Endodermal cell (in vitro differentiated cells): ENCODE data around the gene DERA. TPM values are rescaled to one million over a fixed set of nuclear protein-coding genes. Genes with fewer than 3 reads are reported as not detected.

Experiments used
- DNase-seq: peaks from one replicate; pipeline ENCODE4 v3.0.0-alpha.2; 2017
- H3K27ac ChIP-seq: 2 replicates; pipeline ENCODE4 v1.5.1; 2013; ENCODE audit warnings: mild to moderate bottlenecking, low read depth, low read length, moderate library complexity
- H3K27me3 ChIP-seq: 2 replicates; pipeline ENCODE4 v1.6.1; 2013; ENCODE audit warnings: mild to moderate bottlenecking, low read length, moderate library complexity; ENCODE audit not compliant: insufficient read depth, control insufficient read depth, poor library complexity, severe bottlenecking
- H3K36me3 ChIP-seq: 2 replicates; pipeline ENCODE4 v1.7.0; 2013; ENCODE audit warnings: mild to moderate bottlenecking, low read length, moderate library complexity; ENCODE audit not compliant: control insufficient read depth, insufficient read depth
- H3K4me1 ChIP-seq: one replicate; pipeline ENCODE4 v1.7.0; 2013; ENCODE audit warnings: low read length; ENCODE audit not compliant: control insufficient read depth, insufficient read depth
- H3K4me3 ChIP-seq: 2 replicates; pipeline ENCODE4 v1.5.1; 2013; ENCODE audit warnings: mild to moderate bottlenecking, low read length, moderate library complexity
- H3K9ac ChIP-seq: 2 replicates; pipeline ENCODE4 v1.6.1; 2013; ENCODE audit warnings: mild to moderate bottlenecking, low read length, moderate library complexity; ENCODE audit not compliant: poor library complexity, severe bottlenecking; ENCODE audit errors: extremely low read depth
- H3K9me3 ChIP-seq: 2 replicates; pipeline ENCODE4 v1.6.1; 2013; ENCODE audit warnings: mild to moderate bottlenecking, low read length, moderate library complexity; ENCODE audit not compliant: control insufficient read depth
- H3K27ac Mint-ChIP-seq: 2 replicates; pipeline ENCODE4 v1.8.0; 2020; ENCODE audit warnings: mixed read lengths
- H3K27me3 Mint-ChIP-seq: 2 replicates; pipeline ENCODE4 v1.8.0; 2021; ENCODE audit warnings: mild to moderate bottlenecking, mixed read lengths; ENCODE audit not compliant: insufficient read depth
- H3K36me3 Mint-ChIP-seq: 2 replicates; pipeline ENCODE4 v1.8.0; 2020; ENCODE audit warnings: low read depth, mixed read lengths
- H3K4me1 Mint-ChIP-seq: 2 replicates; pipeline ENCODE4 v1.8.0; 2020; ENCODE audit warnings: mixed read lengths
- H3K4me3 Mint-ChIP-seq: 2 replicates; pipeline ENCODE4 v1.8.0; 2020; ENCODE audit warnings: mild to moderate bottlenecking, moderate library complexity, mixed read lengths
- H3K9me3 Mint-ChIP-seq: 2 replicates; pipeline ENCODE4 v1.8.0; 2020; ENCODE audit warnings: mild to moderate bottlenecking, mixed read lengths
- WGBS, 2 experiments: methylation state at CpG; one replicate each; pipeline versions ENCODE4 v1.1.5 to v1.1.7; 2013; ENCODE audit warnings: missing lambda C conversion rate in 2 of 2, mixed read lengths in 1 of 2; ENCODE audit not compliant: insufficient coverage in 1 of 2, insufficient read length in 1 of 2; 5-methylcytosine and 5-hydroxymethylcytosine counted together
- total RNA-seq, 2 donors: library from RNA; stranded (reverse); fragmentation: NEBNext Ultra II Directional in 1 of 2; extraction: Animal tissue kit (Norgen Biotek cat#: 25700) in 1 of 2; gene quantifications; 2 replicates in 1 of 2; 3 replicates in 1 of 2; pipeline ENCODE4 v1.2.1, GENCODE V29; 2021
- TF ChIP-seq, protein P1 (sequence below): fragments of 200-600 bp; sonication (generic); conservative IDR thresholded peaks from 2 replicates; pipeline ENCODE4 v1.5.0; 2021; ENCODE audit warnings: antibody characterized with exemption, mild to moderate bottlenecking

Gene DERA
- total RNA-seq, 2 donors from 2014 or later = 81.7 to 125 TPM

- H3K9me3 Mint-ChIP-seq = peaks cover 3% of the 10 kb centered on the region
- Histone ChIP-seq H3K27me3 (no peaks in the 10 kb centered on the region), H3K4me3 (no peak overlapping the region), H3K4me1 (peaks cover 11% of the 10 kb centered on the region), H3K27ac (no peak overlapping the region), H3K9me3 (no peaks in the 10 kb centered on the region), H3K9ac (no peak overlapping the region), H3K36me3 (no peaks in the 10 kb centered on the region)
- WGBS, 2 experiments = 93 to 97% methylated on average over 5 to 7 of the region's 7 CpGs
- peaks cover 31% of the 10 kb centered on the region for H3K36me3 Mint-ChIP-seq
- TF ChIP-seq, protein P1, sequence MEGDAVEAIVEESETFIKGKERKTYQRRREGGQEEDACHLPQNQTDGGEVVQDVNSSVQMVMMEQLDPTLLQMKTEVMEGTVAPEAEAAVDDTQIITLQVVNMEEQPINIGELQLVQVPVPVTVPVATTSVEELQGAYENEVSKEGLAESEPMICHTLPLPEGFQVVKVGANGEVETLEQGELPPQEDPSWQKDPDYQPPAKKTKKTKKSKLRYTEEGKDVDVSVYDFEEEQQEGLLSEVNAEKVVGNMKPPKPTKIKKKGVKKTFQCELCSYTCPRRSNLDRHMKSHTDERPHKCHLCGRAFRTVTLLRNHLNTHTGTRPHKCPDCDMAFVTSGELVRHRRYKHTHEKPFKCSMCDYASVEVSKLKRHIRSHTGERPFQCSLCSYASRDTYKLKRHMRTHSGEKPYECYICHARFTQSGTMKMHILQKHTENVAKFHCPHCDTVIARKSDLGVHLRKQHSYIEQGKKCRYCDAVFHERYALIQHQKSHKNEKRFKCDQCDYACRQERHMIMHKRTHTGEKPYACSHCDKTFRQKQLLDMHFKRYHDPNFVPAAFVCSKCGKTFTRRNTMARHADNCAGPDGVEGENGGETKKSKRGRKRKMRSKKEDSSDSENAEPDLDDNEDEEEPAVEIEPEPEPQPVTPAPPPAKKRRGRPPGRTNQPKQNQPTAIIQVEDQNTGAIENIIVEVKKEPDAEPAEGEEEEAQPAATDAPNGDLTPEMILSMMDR = peak; percentile 16
- H3K27ac Mint-ChIP-seq = peak overlapping the region; percentile 22
- no peaks in the 10 kb centered on the region for H3K27me3 Mint-ChIP-seq
- peak; percentile 58 for DNase-seq
- peaks cover 42% of the 10 kb centered on the region for H3K4me1 Mint-ChIP-seq
- H3K4me3 Mint-ChIP-seq = no peak overlapping the region
Observed at GRCh38 chr12:15918066-15918465, 6.9 kb downstream of the DERA start.

GRCh38 chr12:15919418-15919817, 8.3 kb downstream of the DERA start:
- H3K4me3 ChIP-seq = no peak overlapping the region
- Mint-ChIP-seq H3K4me3 (no peak overlapping the region), H3K4me1 (peaks cover 42% of the 10 kb centered on the region), H3K36me3 (peaks cover 33% of the 10 kb centered on the region), H3K9me3 (peaks cover 3% of the 10 kb centered on the region), H3K27ac (no peak overlapping the region), H3K27me3 (no peaks in the 10 kb centered on the region)
- no peak for DNase-seq
- H3K27me3 ChIP-seq = no peaks in the 10 kb centered on the region
- no peak overlapping the region for H3K9ac ChIP-seq
- TF ChIP-seq, protein P1 = no peak
- peaks cover 11% of the 10 kb centered on the region for H3K4me1 ChIP-seq
- H3K36me3 ChIP-seq = no peaks in the 10 kb centered on the region
- WGBS, 2 experiments = 89 to 98% methylated on average over 1 to 2 of the region's 2 CpGs
- no peaks in the 10 kb centered on the region for H3K9me3 ChIP-seq
- H3K27ac ChIP-seq = no peak overlapping the region

GRCh38 chr12:15924956-15925355, 13.8 kb downstream of the DERA start:
- TF ChIP-seq, protein P1 = no peak
- 100% methylated on average over 1 of the region's 1 CpG; no CpG with 5 or more reads in 1 of the 2 experiments for WGBS, 2 experiments
- no peak overlapping the region for H3K4me3 ChIP-seq
- DNase-seq = no peak
- H3K9me3 ChIP-seq = no peaks in the 10 kb centered on the region
- Mint-ChIP-seq H3K4me3 (no peak overlapping the region), H3K27me3 (no peaks in the 10 kb centered on the region), H3K9me3 (peaks cover 3% of the 10 kb centered on the region), H3K4me1 (peaks cover 44% of the 10 kb centered on the region), H3K27ac (peak overlapping the region; percentile 6), H3K36me3 (peaks cover 17% of the 10 kb centered on the region)
- H3K9ac ChIP-seq = no peak overlapping the region
- no peaks in the 10 kb centered on the region for H3K36me3 ChIP-seq
- no peaks in the 10 kb centered on the region for H3K27me3 ChIP-seq
- H3K4me1 ChIP-seq = no peaks in the 10 kb centered on the region
- H3K27ac ChIP-seq = no peak overlapping the region
